Measurements from ENCODE around the gene PTPRU.

- TF ChIP-seq CTCF (IDR thresholded peaks at IDR 0.05 in 4 of 5, conservative IDR thresholded peaks at IDR 0.05 in 1 of 5) (no peak), POLR2A (IDR thresholded peaks at IDR 0.05) (no peak)
These were observed 70.3 kb downstream of the PTPRU start for GRCh38 chr1:29306471-29307140.

Data from gastrocnemius medialis (tissue), 4 donors.